DMS 273 (cell line): ENCODE results near the gene VENTX.

Experiments used
- DNase-seq: peaks from one replicate; lab custom pipeline; 2025; ENCODE audit not compliant: unreplicated experiment; lab: John Stamatoyannopoulos, UW

VENTX gene

DNA sequence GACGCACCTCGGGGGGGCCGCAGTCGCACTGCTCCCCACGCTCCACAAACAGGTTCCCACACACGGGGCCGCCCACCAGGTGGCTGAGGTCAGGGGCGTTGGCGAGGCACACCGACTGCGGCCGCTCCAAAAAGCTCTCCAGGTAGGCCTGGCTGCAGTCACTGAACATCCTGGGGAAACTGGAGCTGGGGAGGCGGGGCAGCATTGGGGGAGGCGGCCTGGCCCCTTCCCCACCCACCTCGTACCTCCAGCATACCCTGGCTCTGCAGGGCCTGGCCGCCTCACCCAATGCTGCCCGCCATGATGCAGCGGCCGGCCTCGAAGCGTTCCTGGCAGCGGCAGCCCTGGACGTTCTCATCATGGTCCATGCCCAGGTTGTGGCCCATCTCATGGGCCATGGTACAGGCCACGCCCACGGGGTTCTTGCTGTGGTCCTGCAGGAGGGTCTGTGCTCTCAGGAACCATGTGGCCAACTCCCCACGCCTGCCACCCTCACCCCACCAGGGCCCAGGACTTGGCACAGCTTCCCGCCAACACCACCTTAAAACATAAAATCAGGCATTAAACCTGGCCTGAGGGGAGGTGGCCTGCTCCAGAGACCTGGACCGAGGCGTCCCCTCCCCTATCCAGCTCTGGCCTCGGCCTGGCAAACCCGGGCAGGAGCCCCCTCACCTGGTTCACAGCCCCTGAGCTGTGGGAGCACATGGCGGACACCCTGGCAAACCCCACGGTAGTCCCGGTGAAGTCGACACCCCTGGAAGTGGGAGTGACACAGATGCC is 34.1 kb downstream of the VENTX start:
- no peak for DNase-seq

DNA sequence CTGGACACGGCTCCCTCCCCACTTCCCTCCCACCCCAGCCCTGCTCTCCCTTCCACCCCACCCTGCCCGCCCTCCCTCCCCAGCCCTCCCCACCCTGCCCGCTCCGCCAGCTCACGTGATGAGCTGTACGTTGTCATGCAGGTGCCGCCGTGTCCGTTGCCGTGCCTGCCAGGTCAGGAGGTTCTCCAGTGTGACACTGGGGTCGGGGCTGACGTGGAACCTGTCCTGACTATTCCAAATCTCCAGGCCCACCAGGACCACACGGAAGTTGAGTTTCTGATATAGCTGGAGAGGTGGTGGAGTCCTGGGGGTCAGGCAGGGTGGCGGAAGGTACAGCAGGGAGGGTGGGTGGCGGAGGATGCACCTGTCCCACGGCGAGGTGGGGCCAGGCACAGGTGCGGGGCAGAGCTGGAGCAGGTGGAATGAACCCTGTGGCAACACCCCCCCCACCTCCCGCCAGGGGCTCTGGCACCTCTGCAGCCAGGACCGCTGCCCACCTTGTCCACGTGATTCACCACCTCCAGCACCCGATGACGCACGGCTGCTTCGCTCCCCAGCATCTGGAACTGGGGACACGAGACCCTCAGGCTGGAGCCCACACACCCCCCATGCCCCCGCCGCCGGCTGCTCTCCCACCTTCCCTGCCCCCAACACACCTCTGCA is 34.8 kb downstream of the VENTX start:
- DNase-seq: no peak

DNA sequence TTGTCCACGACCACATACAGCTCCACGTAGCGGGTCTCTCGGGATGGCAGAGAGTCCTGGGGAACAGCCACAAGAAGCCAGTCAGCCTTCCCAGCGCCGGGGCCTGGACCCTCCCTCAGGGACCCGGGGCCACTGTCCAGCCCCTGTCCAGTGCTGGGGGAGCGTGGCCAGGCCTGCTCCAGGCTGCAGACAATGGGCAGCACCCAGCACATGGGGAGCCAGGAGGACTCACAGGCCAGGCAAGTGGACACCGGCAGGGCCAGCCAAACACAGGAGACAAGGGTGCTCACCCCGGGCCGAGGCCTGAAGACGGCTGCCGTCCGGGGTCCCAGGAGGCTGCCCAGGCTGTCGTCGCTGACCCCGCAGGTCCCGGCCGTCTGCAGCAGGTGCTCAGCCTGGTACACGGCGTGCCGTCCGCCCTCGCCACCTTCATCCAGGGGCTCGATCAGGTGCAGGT is 35.3 kb downstream of the VENTX start:
- DNase-seq: no peak

DNA sequence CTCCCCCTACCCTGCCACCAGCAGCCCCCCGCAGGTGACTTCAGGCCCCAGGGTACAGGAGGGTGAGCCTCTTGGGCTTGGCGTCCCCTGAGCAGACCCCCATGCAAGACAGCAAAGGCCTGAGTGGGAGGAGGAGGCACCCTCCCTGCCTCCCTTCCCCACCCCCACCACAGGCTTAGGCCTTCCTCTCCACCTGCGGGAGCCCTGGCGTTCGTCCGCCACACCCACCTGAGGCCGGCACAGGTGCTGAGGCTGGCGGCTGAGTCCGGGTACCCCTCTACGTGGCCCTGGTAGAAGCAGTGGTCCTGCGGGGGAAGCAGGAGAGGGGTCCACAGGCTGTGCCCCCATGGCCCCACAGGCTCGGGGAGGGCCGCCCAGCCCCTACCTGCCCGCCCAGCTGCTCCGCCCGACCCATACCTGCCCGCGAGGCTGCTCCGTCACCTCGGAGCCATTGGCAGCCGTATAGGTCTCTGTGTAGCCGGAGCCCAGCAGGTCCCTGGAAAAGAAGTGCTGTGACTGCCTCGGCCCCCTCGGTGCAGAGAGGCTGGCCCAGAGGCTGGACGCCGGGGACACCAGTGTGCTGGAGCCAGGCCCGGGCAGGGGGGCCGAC is 36.0 kb downstream of the VENTX start:
- no peak for DNase-seq

DNA sequence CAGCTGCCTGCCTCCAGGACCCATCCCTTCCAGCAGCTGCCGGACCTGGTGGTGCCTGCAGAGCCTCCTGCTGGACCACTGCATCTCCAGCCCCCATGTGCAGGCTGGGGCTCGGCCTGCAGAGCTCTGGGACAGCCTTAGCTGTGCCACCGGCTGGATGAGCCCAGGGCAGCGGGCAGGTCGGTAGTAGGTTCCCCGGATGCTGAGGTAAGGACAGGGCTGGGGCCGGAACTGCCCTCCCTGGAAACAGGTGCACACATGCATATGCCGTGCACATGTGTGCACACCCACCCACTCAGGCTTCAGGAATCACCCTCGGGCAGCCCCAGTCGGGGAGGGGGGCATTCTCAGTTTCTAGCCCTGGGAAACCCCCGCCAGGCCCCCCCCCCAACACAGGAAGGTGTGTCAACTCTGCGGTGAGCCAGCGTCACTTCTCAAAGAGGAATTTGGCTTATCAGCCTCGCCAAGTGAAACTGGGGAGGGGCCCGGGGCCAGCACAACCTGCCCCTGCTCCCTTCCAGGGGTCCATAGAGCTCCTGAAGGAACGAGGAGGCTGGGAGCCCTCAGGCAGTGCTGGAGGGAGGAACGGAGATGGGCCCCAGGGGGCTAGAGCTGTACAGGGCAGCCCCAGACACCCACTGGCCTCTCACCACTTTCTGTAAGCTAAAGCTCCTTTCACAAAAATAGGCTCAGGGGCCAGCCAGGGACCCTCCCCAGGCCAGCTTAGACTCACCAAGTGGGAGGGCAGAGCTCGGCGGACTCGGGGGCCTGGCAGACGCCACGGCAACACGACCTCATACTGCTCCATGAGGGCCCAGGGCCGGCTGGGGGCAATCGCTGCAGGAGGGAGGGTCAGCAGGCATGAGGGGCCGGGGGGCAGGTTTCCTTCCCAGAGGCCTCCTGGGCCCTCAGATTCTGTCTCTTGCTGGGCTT is 37.4 kb downstream of the VENTX start:
- DNase-seq: peak; percentile 67

DNA sequence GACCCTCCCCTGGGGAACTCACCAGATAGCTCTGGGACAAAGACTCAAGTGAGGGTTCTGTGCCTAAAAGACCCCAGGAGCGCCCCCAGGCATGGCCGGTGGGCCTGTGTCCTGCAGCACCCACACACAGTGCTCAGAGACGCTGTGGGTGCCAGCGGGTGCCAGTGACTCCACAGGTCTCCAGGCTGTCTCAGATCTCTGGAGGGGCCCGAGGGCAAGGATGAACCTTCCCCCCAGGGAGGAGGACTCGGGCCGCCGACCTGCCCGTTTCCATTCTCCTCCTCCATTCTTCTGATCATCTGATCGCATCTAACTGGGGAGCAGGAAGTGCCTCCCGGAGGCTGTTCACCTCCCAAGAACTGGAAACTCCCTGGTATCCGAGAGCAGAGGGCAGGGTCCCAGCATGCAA is 38.0 kb downstream of the VENTX start:
- peak; percentile 24 for DNase-seq

- DNase-seq: no peak
Observed at GRCh38 chr10:133276100-133276434, 38.4 kb downstream of the VENTX start.

DNA sequence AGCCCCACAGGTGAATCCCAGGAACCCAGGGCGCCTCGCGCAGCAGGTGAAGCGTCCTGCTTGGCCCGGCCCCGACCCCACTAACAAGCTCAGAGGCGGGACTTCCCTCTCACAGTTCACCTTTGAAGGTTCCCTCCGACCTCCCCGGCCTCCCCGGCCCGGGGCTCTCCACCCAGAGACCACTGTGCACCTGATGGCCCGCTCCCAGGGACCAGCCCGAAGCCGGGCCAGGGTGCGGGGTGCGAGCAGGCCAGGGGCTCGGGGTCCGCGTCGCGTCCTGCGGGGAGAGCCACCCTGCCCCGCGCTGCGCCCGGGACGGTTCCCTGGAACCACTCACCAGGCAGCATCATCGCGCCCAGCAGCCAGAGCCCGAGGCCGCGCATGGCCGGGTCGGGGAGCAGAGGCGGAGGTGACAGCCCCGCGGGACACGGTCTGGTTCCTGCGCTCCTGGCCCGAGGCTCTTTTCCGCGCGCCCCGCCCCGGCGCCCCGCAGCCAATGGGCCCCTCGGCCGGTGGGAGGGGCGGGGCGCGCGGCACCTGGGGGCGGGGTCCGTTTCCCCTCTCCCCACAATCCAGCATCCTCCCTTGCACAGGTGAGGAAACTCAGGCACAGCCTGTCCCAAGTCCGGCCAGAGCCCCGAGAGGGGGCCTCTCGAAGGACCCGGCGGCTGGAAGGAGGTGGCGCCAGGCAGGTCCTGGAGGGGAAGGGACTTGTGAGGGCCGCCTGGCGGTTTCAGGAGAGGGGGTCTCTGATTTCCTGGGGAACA is 39.0 kb downstream of the VENTX start, which contains the start of gene ADAM8:
Gene ADAM8 (minus strand): TSS at position 434 of the 767 bp plus-strand sequence. CDS start 51 bp downstream, at position 383.
- peak; percentile 37 for DNase-seq

DNA sequence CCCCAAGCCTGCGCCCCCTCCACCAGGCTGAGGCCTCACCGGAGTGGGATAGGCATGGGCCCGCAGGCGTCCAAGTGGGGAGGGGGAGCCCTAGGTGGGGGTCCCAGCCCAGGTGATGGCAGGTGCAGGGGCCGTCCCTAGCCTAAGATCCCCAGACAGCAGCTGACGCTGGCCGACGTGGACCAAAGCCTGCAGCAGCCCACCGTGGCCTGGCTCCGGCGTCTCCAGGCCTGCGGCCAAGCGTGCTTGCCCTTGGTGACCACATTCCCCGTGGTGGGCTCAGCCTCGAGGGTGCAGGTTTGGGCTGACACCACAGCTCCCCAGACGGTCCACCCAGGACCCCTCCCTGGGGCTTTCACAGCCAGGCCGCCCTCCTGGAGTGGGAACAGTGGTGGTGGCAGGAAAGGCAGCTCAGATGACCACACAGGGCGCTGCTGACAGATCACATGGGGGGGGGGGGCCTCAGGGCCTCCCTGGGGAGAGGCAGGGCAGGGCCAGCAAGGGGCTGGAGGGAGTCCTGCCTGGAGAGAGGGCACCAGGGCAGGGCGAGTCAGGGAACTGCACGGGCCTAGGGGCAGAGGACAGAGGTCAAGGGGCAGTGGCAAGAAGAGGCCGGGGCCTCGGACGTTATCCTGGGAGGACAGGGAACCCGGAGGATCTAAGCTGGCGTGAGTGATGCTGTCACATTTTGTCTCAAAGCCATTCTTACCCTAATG is 39.8 kb downstream of the VENTX start:
- DNase-seq: no peak

DNA sequence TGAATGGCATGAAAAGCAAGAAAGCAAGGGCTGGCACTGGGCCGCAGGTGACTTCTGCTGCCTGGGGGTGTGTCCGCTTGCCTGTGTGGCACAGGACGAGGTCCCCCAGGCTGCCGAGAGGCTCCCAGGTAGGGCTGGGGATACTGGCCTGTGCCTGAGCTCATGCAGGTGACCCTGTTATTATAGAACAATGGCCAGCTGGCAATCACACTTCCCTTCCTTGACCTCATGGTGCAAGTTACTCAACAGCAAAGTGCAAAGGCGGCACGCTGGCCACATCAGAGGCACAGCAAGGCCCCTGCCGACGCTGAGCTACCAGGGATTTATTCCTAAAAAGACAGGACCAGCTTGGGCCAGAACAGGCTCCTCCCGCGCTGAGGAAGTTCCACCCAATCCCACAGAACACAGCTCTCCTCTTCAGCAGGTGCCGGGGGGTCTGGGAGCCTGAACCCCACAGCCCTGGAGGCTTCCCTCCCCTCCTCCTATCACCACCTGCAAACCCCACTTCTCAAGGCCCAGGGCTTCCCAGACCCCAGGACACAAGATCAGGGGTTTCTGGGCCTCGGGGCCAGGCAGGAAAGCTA is 40.4 kb downstream of the VENTX start:
- no peak for DNase-seq

GRCh38 chr10:133278577-133279265 is 41.1 kb downstream of the VENTX start:
- DNase-seq: no peak

- DNase-seq: no peak
Observed at GRCh38 chr10:133279326-133280226, 41.9 kb downstream of the VENTX start.

DNA sequence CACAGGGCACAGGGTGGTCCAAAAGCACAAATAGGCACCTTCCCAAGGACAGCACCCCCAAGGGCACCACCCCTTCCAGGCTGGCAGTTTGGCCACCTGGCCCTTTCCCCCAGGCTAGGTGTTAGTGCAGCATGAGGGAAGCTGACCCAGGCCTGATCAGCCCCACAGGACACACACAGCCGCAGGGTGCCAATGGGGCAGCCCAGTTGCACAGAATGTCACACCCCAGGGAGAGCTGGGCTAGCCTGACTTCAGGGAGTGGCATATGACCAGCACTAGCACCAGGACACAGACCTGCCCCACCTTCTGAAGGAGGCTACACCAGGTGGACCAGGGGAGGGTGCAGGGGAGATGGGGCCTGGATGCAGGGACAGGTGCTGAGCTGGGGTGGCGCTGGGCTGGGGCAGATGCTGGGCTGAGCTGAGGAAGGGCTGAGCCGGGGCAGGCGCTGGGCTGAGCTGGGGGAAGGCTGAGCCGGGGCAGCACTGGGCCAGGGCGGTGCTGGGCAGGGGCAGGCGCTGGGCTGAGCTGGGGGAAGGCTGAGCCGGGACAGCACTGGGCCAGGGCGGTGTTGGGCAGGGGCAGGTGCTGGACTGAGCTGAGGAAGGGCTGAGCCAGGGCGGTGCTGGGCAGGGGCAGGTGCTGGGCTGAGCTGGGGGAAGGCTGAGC is 42.9 kb downstream of the VENTX start:
- DNase-seq: no peak

DNA sequence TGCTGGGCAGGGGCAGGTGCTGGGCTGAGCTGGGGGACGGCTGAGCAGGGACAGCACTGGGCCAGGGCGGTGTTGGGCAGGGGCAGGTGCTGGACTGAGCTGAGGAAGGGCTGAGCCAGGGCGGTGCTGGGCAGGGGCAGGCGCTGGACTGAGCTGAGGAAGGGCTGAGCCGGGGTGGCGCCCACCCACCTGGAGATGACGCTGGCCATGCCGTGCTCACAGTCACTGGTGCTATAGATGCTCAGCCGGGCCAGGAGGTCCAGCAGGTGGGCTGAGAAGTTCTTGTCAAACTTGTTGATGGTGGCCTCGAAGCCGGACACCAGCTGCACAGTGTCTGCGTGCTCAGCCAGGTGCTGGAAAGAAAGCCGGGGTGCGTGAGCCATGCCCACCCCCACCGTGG is 43.4 kb downstream of the VENTX start:
- DNase-seq: no peak

GRCh38 chr10:133281628-133282372 is 44.1 kb downstream of the VENTX start:
- DNase-seq: no peak

- DNase-seq: no peak
Observed at GRCh38 chr10:133282846-133283390, 45.3 kb downstream of the VENTX start.
